Measurements from ENCODE around the gene UFSP2.

Gene UFSP2

GRCh38 chr4:185426960-185427688 lies 1.4 kb upstream of the UFSP2 start:
- no peak for DNase-seq (ENCODE audit: low spot score)

- DNase-seq (ENCODE audit: low spot score): peak; percentile 43
These were observed 688 bp downstream of the UFSP2 start for GRCh38 chr4:185424905-185425646.

- DNase-seq (ENCODE audit: low spot score): no peak
These were observed 4.2 kb downstream of the UFSP2 start for GRCh38 chr4:185421366-185422124.

GRCh38 chr4:185416955-185417354 lies 8.8 kb downstream of the UFSP2 start:
- DNase-seq (ENCODE audit: low spot score): no peak

GRCh38 chr4:185412412-185412811 lies 13.4 kb downstream of the UFSP2 start:
- DNase-seq (ENCODE audit: low spot score): no peak

GRCh38 chr4:185411849-185412248 lies 13.9 kb downstream of the UFSP2 start:
- DNase-seq (ENCODE audit: low spot score): no peak

GRCh38 chr4:185408432-185408831 lies 17.3 kb downstream of the UFSP2 start:
- DNase-seq (ENCODE audit: low spot score): no peak

- DNase-seq (ENCODE audit: low spot score): no peak
These were observed 20.3 kb downstream of the UFSP2 start for GRCh38 chr4:185405296-185405999.

- DNase-seq (ENCODE audit: low spot score): no peak
These were observed 21.7 kb downstream of the UFSP2 start for GRCh38 chr4:185404031-185404430.

GRCh38 chr4:185399466-185399865 lies 26.3 kb downstream of the UFSP2 start:
- no peak for DNase-seq (ENCODE audit: low spot score)

- no peak for DNase-seq (ENCODE audit: low spot score)
These were observed 27.1 kb downstream of the UFSP2 start for GRCh38 chr4:185398618-185399017.

GRCh38 chr4:185396724-185397385 lies 28.9 kb downstream of the UFSP2 start, which contains the start of gene ANKRD37:
Gene ANKRD37 (plus strand): TSS chr4:185396841. CDS start chr4:185396924, 83 bp downstream.
- DNase-seq (ENCODE audit: low spot score): no peak

- DNase-seq (ENCODE audit: low spot score): peak; percentile 98
These were observed 29.6 kb downstream of the UFSP2 start for GRCh38 chr4:185395956-185396723.

- DNase-seq (ENCODE audit: low spot score): peak; percentile 73
These were observed 30.4 kb downstream of the UFSP2 start, which contains the start of gene LRP2BP for GRCh38 chr4:185395238-185395955. Gene LRP2BP (minus strand): TSS chr4:185395924. CDS start chr4:185378186, 17,738 bp downstream.

- DNase-seq (ENCODE audit: low spot score): no peak
These were observed 31.1 kb downstream of the UFSP2 start for GRCh38 chr4:185394568-185395237.

- no peak for DNase-seq (ENCODE audit: low spot score)
These were observed 33.6 kb downstream of the UFSP2 start for GRCh38 chr4:185392156-185392555.

- no peak for DNase-seq (ENCODE audit: low spot score)
These were observed 34.8 kb downstream of the UFSP2 start for GRCh38 chr4:185390941-185391340.

- DNase-seq (ENCODE audit: low spot score): no peak
These were observed 37.8 kb downstream of the UFSP2 start for GRCh38 chr4:185387957-185388356.

GRCh38 chr4:185384930-185385331 lies 40.8 kb downstream of the UFSP2 start:
- DNase-seq (ENCODE audit: low spot score): no peak

Measured in hematopoietic multipotent progenitor cell treated with erythropoietin and hydrocortisone succinate and interleukin-3 and kit ligand, for 17 days (in vitro differentiated cells).